ENCODE measurements around the gene CD93.

Gene CD93

GRCh38 chr20:23061262-23061661 is 24.9 kb downstream of the CD93 start:
- DNase-seq (ENCODE audit: low read depth in 3 of 3) = no peak

DNA sequence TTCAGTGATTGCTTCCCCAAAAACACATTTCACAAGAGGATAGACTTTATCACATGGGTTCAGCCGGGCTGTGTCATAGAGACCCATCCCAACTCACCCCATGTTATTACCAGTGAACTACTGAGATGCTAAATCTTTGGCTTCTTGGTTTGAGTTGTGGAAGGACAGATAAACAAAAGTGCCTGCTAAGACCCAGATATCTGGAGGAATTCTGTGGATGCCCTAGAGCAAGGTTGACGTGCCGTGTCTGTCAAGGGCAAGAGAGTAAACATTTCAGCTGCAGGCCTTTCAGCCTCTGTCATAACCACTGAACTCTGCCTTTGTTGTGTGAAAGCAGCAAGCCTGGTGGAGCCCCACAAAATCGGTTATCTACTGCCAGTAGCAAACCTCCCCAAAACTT is 25.5 kb downstream of the CD93 start:
- no peak for DNase-seq (ENCODE audit: low read depth in 3 of 3)

DNA sequence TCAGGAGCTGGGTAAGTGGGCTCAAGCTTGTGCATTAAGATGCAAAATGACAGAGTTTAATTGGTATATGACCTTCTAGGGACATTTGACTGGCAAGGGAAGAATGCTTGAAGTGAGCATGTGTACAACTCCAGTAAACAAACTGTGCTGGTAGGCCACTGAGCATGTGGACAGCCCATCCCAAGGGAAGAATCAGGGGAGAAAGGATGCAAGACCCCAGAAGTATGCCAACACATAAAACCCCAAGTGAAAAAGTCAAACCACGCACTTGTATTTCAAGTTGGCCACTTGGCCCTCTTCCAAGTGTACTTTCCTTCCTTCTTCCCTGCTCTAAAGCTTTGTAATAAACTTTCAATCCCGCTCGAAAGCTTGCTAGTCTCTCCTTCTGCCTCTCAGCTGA is 26.3 kb downstream of the CD93 start:
- DNase-seq (ENCODE audit: low read depth in 3 of 3) = no peak

DNA sequence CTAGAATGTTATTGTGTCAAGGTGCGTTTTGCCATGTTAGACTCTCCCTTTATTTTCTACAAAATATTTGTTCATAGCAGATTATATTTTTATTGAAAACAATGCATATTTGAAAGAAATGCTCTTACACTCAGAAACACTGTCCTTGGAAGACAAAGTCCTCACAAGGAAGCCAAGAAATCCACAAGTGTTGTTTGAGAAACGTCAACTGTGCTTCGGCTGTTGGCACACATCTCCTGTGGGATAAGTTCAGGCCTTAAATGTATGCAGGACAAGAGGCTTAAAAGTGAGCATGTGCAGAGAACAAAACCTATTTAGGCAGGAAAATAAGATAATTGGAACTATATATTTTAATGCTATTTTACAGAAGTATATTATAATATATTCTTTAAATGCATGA is 27.1 kb downstream of the CD93 start:
- DNase-seq (ENCODE audit: low read depth in 3 of 3) = no peak

- DNase-seq (ENCODE audit: low read depth in 3 of 3) = no peak
Measured at GRCh38 chr20:23058240-23058639, 27.9 kb downstream of the CD93 start.

DNA sequence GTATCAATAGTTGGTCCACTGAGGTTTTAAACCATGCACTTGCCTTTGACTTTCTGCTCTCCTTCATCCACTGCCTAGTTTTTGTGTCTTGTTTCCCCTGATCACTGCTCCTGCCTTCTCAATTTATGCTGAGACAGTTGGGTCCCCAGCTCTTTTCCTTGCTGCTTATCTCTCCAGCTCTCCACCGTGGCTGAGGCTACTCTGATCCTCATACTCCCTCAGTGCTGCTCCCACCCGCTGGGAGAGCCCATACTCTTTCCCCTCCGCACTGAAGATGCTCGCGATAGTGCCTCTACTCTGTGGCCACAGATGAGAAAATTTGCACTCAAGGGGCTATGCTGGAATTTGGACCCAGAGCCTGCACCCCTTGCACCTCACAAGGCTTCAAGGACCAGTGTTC is 33.2 kb downstream of the CD93 start:
- DNase-seq (ENCODE audit: low read depth in 3 of 3) = no peak

DNA sequence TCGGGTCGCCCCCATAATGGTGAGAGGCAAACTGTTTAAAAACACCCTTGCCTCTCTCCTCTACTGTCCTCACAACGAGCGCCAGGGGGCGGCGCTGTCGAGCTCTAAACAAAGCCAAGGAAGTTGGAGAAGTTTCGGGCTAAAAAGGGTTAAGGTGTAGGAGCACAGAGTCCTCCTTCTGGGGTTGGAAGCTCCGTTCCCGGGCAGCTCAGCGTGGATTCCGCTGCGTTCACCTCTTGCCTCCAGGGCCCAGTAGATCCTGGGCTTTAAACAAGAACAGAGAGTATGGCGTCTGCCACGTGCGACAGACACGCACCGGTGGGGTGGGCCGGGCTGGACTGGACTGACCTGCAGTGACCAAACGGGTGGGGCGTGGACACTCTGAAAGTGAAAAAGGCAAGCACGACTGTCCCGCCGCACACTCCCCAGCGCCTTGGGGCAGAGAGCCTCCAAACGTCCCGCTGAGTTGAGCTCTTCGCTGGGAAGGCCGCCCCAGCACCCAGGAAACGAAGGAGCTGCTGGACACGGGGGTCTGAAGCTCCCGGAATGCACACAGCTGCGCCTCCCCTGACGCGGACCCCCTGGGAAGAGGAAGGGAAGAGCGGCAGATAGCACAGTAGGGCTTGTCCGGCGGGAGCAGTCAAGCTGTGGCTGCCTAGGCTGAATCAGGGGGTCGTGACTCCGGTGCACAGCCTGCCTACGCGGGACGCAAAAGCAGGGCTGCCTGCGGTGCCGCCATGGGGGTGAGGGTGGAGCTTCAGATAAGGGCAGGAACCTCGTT is 35.1 kb downstream of the CD93 start:
- DNase-seq (ENCODE audit: low read depth in 3 of 3) = no peak

- no peak for DNase-seq (ENCODE audit: low read depth in 3 of 3)
Measured at GRCh38 chr20:23050076-23050838, 35.9 kb downstream of the CD93 start.

DNA sequence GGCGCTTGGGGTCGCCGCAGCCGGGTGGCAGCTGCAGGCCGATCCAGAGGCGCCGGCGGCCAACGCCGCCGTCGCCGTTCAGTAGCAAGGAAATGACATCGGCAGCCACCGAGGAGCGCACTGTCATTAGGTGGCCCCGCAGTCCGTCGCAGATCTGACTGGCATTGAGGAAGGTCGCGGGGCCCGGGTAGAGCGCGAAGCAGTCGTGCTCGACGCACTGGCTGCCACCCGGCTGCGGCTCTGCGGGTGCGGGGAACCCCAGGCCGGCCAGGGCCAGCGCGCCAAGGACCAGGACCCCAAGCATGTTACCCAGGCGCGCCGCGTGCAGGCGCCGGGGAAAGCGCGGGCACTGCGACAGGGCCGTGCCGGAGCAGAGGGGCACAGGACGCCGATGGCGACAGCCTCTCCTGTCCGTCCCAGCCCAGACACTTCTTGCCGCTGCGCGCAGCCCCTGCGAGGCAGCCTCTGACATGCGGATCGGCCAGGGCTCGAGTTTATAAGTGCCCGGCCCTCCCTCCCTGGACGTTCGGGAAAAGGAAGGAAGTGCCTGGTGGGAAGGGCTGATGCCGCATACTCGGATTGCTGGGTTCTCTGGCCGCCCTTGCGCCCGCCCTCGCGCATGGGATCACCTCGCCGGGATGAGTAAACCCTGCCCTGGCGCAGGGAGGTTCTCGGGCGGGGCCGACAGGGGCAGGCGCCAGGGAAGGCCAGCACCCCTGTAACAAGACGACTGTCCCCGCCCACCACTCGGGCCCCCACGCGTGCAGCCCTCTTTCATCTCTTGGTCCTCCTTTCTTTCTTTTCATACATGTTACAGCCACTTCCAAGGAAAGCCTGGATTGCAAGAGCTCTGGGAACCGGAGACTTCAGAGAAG is 36.7 kb downstream of the CD93 start, which contains the start of gene THBD:
Gene THBD, minus strand, starts transcription at position 472 of the 875 bp plus-strand sequence. Its CDS starts 168 bp downstream, at position 304.
- DNase-seq (ENCODE audit: low read depth in 3 of 3) = no peak

DNA sequence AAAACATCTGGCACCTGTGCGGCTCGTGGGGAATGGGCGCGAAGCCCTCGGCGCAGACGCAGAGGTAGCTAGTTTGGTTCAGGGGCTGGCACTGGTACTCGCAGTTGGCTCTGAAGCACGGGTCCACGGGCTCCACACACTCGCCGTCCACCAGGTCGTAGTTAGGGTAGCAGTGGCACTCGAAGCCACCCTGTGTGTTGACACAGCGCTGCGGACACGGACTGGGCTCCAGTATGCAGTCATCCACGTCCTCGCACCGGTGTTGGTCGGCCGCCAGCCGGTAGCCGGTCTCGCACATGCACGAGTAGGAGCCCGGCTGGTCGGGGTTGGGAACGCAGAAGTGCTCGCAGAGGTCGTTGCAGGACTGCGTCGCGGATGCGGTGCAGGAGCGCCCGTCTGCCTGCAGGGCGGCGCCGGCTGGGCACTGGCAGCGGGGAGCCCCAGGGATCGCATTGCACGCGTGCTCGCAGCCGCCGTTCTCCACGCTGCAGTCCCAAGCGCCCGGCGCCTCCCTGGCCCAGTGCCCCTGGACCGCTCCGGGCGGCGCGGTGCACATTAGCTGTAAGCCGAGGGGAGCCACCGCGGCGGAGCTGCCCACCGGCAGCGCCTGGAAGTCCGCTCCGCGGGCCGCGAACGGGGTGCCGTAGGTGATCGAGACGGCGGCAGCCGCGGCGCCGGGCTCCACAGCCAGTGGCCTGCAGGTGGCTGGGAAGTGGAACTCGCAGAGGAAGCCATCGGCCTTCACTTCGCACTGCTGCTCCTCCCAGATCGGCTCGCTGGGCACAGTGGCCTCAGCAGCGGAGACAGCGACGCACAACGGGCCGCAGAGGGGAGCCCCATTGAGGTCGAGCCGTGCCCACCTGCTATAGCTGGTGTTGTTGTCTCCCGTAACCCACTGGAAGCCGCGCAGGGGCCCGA is 37.6 kb downstream of the CD93 start:
- DNase-seq (ENCODE audit: low read depth in 3 of 3) = peak in 1 of 3 experiments; percentile 24

- DNase-seq (ENCODE audit: low read depth in 3 of 3) = no peak
Measured at GRCh38 chr20:23047738-23048214, 38.3 kb downstream of the CD93 start.

- no peak for DNase-seq (ENCODE audit: low read depth in 3 of 3)
Measured at GRCh38 chr20:23047001-23047737, 39.0 kb downstream of the CD93 start.

- DNase-seq (ENCODE audit: low read depth in 3 of 3) = no peak
Measured at GRCh38 chr20:23046431-23046830, 39.7 kb downstream of the CD93 start.

DNA sequence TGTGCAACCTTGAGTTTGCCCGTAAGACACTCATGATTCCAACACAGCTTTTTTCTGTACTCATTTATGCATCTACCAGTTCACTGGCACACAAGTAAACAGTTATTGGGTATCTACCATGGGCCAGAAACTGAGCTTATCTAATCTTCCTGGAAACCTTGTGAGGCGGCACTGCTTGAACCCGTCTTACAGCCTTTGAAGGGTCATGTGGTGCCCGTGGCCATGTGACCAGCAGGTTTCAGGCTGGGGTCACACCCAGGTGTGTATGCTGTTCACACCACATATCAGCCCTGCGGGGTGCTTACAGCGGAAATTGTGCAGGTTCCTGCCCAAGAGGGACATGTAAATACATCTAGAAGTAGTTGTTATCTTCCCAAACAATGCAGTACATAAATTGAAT is 42.7 kb downstream of the CD93 start:
- no peak for DNase-seq (ENCODE audit: low read depth in 3 of 3)

DNA sequence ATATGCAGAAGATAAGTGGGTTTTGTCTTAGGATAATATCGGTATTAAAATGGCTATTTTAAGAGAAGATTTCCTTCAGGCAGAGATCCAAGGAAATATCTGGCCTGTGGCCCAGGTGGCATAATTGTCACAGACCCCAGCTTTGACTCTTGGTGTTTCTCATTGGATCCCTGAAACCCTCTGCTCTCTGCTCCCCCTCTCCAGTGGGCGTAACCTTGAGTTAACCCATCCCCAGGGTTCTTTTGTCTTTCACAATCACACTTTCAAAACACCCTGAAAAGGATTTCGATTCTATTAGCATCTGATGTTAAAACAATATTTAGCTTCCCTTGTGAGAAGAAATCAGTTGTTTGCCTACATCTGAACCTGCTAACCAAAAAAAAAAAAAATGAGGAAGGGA is 43.9 kb downstream of the CD93 start:
- DNase-seq (ENCODE audit: low read depth in 3 of 3) = no peak

- no peak for DNase-seq (ENCODE audit: low read depth in 3 of 3)
Measured at GRCh38 chr20:23039885-23040508, 46.1 kb downstream of the CD93 start.

DNA sequence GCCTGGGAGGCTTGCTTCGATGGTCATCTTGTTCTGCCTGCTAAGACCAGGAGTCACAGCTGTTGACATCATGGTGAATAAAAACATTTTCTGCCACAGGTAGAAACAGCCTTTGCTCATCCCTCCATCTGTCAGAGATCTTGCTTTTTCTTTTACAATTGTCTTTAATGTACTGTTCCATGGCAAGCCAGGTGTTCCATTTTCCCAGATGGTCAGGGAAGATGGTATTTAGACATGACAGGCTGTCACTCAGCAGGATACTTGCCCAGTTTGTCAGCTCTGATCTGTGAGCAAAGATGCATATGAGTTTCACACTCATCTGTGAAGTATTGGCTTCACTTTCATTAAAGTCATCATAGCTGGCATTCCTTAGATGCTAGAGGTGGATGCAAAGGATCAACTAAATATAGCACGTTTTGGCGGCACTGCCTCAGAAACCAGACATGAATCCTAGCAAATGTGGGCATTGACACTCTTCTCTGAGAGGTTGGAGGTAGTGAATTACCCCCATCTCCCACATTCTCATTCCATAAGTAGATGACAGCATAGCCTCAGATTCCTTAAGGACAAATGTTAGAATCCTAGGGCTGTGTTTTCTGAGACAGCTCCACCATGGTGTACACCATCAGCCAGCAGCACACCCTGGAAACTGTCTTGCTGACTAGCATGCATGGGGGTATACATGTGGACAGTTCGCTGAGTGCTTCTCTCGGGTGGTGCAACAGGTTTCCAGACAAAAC is 46.8 kb downstream of the CD93 start:
- DNase-seq (ENCODE audit: low read depth in 3 of 3) = no peak

- DNase-seq (ENCODE audit: low read depth in 3 of 3) = no peak
Measured at GRCh38 chr20:23037017-23037481, 49.1 kb downstream of the CD93 start.

- no peak for DNase-seq (ENCODE audit: low read depth in 3 of 3)
Measured at GRCh38 chr20:23036371-23036770, 49.8 kb downstream of the CD93 start.
